Activated CD4-positive, alpha-beta T cell treated with anti-CD3 and anti-CD28 coated beads, Interleukin-2, amount 50 U/mL, for 16 hours (primary cell): Measurements from ENCODE around the gene REEP1.
A peak's percentile ranks its signal among the peaks of the same experiment; 100 is the strongest.

Experiments used
- DNase-seq: peaks from one replicate; pipeline ENCODE4 v3.0.0-alpha.2; 2020

REEP1 gene

GRCh38 chr2:86193901-86194567 is 143.4 kb downstream of the REEP1 start:
- no peak for DNase-seq

- DNase-seq = no peak
These were observed 147.5 kb downstream of the REEP1 start for GRCh38 chr2:86189782-86190416.

- peak; percentile 19 for DNase-seq
These were observed 151.0 kb downstream of the REEP1 start for GRCh38 chr2:86186431-86186830.

GRCh38 chr2:86185517-86186212 is 151.8 kb downstream of the REEP1 start:
- DNase-seq = peak; percentile 56

- no peak for DNase-seq
These were observed 160.8 kb downstream of the REEP1 start for GRCh38 chr2:86176597-86176996.

GRCh38 chr2:86175828-86176227 is 161.6 kb downstream of the REEP1 start:
- DNase-seq = no peak

- DNase-seq = no peak
These were observed 163.0 kb downstream of the REEP1 start for GRCh38 chr2:86174445-86174844.

- no peak for DNase-seq
These were observed 164.8 kb downstream of the REEP1 start for GRCh38 chr2:86172610-86173009.

GRCh38 chr2:86171295-86171694 is 166.1 kb downstream of the REEP1 start:
- DNase-seq = no peak

GRCh38 chr2:86170449-86170848 is 167.0 kb downstream of the REEP1 start:
- no peak for DNase-seq
